AG08395 (cell line): Measurements from ENCODE around the gene TBC1D2B.

Source experiments
- DNase-seq: peaks from one replicate; pipeline ENCODE4 v3.0.0; 2012; ENCODE audit warnings: mixed read lengths, low spot score

TBC1D2B gene

GRCh38 chr15:78034495-78035191 lies 42.9 kb downstream of the TBC1D2B start:
- DNase-seq = no peak

- no peak for DNase-seq
Measured at GRCh38 chr15:78033864-78034263, 43.6 kb downstream of the TBC1D2B start.

GRCh38 chr15:78032671-78033070 lies 44.8 kb downstream of the TBC1D2B start:
- DNase-seq = no peak

- DNase-seq = no peak
Measured at GRCh38 chr15:78024883-78025282, 52.6 kb downstream of the TBC1D2B start.

- DNase-seq = no peak
Measured at GRCh38 chr15:78024519-78024870, 53.0 kb downstream of the TBC1D2B start.

GRCh38 chr15:78023865-78024518 lies 53.5 kb downstream of the TBC1D2B start:
- DNase-seq = no peak

- no peak for DNase-seq
Measured at GRCh38 chr15:78023081-78023665, 54.3 kb downstream of the TBC1D2B start.

- no peak for DNase-seq
Measured at GRCh38 chr15:78021761-78022160, 55.8 kb downstream of the TBC1D2B start.

- no peak for DNase-seq
Measured at GRCh38 chr15:78020007-78020406, 57.5 kb downstream of the TBC1D2B start.

- no peak for DNase-seq
Measured at GRCh38 chr15:78018946-78019644, 58.4 kb downstream of the TBC1D2B start.

- DNase-seq = no peak
Measured at GRCh38 chr15:78018445-78018844, 59.1 kb downstream of the TBC1D2B start.

- no peak for DNase-seq
Measured at GRCh38 chr15:78016860-78017259, 60.7 kb downstream of the TBC1D2B start.

- DNase-seq = no peak
Measured at GRCh38 chr15:78012643-78013077, 64.9 kb downstream of the TBC1D2B start.

GRCh38 chr15:78010067-78010466 lies 67.4 kb downstream of the TBC1D2B start:
- no peak for DNase-seq

- peak; percentile 88 for DNase-seq
Measured at GRCh38 chr15:78007964-78008886, 69.3 kb downstream of the TBC1D2B start.

GRCh38 chr15:78007211-78007931 lies 70.1 kb downstream of the TBC1D2B start:
- DNase-seq = no peak

GRCh38 chr15:78006567-78007205 lies 70.8 kb downstream of the TBC1D2B start:
- no peak for DNase-seq

GRCh38 chr15:78004919-78005634 lies 72.4 kb downstream of the TBC1D2B start:
- DNase-seq = peak; percentile 79

GRCh38 chr15:78004222-78004727 lies 73.2 kb downstream of the TBC1D2B start:
- no peak for DNase-seq
